Ishikawa (cell line): Measurements from ENCODE around the gene CFAP46.

Experiments
- CEBPB ChIP-seq: IDR thresholded peaks from 2 replicates; pipeline ENCODE4 v1.6.1; 2012
- CREB1 ChIP-seq: IDR thresholded peaks from 2 replicates; pipeline ENCODE4 v1.6.1; 2012; ENCODE audit warnings: low read depth
- EGR1 ChIP-seq: IDR thresholded peaks from 2 replicates; pipeline ENCODE4 v1.6.1; 2012
- EP300 ChIP-seq: IDR thresholded peaks from 2 replicates; pipeline ENCODE4 v1.6.1; 2012; ENCODE audit warnings: borderline replicate concordance
- FOXM1 ChIP-seq: IDR thresholded peaks from 2 replicates; pipeline ENCODE4 v1.6.1; 2012; ENCODE audit warnings: low read depth, borderline replicate concordance
- NFIC ChIP-seq: IDR thresholded peaks from 2 replicates; pipeline ENCODE4 v1.6.1; 2012
- RAD21 ChIP-seq: IDR thresholded peaks from 2 replicates; pipeline ENCODE4 v1.6.1; 2012; ENCODE audit warnings: low read depth
- TAF1 ChIP-seq: IDR thresholded peaks from 2 replicates; pipeline ENCODE4 v1.6.1; 2012; ENCODE audit warnings: low read depth, mild to moderate bottlenecking
- TCF12 ChIP-seq: IDR thresholded peaks from 2 replicates; pipeline ENCODE4 v1.6.1; 2012; ENCODE audit warnings: low read depth
- TEAD4 ChIP-seq: IDR thresholded peaks from 2 replicates; pipeline ENCODE4 v1.6.1; 2012
- YY1 ChIP-seq: IDR thresholded peaks from 2 replicates; pipeline ENCODE4 v1.6.1; 2012; ENCODE audit warnings: low read depth
- ZBTB7A ChIP-seq: IDR thresholded peaks from 2 replicates; pipeline ENCODE4 v1.6.1; 2012; ENCODE audit warnings: low read depth
- TF ChIP-seq, protein P1 (sequence below): IDR thresholded peaks from 2 replicates; pipeline ENCODE4 v1.6.1; 2012; ENCODE audit warnings: low read depth, mild to moderate bottlenecking
- TF ChIP-seq, protein P2 (sequence below): IDR thresholded peaks from 2 replicates; pipeline ENCODE4 v1.6.1; 2012
- TF ChIP-seq, protein P3 (sequence below): IDR thresholded peaks from 2 replicates; pipeline ENCODE4 v1.6.1; 2012

CFAP46 gene

DNA sequence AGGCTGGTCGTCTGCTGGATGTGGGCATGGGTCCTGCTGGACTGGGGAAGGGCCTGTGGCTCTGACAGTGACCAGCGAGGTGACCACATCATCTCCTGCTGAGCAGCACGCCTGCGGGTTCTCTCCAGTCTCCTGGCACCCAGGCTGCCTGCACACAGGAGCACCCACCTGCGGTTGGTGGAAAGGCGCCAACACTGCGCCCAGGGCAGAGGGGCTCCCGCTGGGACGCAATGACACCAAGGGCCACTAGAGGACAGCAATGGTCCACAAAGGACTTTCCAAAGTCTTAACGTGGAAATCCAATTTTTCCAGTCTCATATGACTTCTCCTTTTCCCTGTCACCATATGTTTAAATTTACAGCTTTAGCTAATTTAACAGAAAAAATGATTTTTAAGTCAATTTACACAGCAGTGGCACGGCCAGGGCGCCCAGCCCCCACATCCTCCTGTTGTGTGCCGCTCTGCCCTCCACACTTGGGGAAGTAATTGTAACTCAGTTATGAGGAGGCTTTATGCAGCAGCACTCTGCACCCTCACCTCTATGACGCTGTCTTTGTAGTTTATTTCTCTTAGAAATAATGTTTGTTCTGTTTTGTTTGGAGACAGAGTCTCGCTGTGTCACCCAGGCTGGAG lies 38.1 kb downstream of the CFAP46 start:
- TF ChIP-seq CEBPB (no peak), YY1 (no peak), CREB1 (no peak), ZBTB7A (peak; percentile 56; the same call in 1 of the 2 replicates), TAF1 (no peak), EP300 (peak; percentile 49; the same call in 1 of the 2 replicates), RAD21 (peak; percentile 97), TCF12 (peak; percentile 80), EGR1 (no peak), TEAD4 (peak; percentile 50; the same call in 1 of the 2 replicates), FOXM1 (no peak), NFIC (peak; percentile 93)
- TF ChIP-seq, protein P1, sequence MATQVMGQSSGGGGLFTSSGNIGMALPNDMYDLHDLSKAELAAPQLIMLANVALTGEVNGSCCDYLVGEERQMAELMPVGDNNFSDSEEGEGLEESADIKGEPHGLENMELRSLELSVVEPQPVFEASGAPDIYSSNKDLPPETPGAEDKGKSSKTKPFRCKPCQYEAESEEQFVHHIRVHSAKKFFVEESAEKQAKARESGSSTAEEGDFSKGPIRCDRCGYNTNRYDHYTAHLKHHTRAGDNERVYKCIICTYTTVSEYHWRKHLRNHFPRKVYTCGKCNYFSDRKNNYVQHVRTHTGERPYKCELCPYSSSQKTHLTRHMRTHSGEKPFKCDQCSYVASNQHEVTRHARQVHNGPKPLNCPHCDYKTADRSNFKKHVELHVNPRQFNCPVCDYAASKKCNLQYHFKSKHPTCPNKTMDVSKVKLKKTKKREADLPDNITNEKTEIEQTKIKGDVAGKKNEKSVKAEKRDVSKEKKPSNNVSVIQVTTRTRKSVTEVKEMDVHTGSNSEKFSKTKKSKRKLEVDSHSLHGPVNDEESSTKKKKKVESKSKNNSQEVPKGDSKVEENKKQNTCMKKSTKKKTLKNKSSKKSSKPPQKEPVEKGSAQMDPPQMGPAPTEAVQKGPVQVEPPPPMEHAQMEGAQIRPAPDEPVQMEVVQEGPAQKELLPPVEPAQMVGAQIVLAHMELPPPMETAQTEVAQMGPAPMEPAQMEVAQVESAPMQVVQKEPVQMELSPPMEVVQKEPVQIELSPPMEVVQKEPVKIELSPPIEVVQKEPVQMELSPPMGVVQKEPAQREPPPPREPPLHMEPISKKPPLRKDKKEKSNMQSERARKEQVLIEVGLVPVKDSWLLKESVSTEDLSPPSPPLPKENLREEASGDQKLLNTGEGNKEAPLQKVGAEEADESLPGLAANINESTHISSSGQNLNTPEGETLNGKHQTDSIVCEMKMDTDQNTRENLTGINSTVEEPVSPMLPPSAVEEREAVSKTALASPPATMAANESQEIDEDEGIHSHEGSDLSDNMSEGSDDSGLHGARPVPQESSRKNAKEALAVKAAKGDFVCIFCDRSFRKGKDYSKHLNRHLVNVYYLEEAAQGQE: no peak
- TF ChIP-seq, protein P2, sequence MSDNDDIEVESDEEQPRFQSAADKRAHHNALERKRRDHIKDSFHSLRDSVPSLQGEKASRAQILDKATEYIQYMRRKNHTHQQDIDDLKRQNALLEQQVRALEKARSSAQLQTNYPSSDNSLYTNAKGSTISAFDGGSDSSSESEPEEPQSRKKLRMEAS: peak; percentile 50
- TF ChIP-seq, protein P3, sequence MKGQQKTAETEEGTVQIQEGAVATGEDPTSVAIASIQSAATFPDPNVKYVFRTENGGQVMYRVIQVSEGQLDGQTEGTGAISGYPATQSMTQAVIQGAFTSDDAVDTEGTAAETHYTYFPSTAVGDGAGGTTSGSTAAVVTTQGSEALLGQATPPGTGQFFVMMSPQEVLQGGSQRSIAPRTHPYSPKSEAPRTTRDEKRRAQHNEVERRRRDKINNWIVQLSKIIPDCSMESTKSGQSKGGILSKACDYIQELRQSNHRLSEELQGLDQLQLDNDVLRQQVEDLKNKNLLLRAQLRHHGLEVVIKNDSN: no peak

DNA sequence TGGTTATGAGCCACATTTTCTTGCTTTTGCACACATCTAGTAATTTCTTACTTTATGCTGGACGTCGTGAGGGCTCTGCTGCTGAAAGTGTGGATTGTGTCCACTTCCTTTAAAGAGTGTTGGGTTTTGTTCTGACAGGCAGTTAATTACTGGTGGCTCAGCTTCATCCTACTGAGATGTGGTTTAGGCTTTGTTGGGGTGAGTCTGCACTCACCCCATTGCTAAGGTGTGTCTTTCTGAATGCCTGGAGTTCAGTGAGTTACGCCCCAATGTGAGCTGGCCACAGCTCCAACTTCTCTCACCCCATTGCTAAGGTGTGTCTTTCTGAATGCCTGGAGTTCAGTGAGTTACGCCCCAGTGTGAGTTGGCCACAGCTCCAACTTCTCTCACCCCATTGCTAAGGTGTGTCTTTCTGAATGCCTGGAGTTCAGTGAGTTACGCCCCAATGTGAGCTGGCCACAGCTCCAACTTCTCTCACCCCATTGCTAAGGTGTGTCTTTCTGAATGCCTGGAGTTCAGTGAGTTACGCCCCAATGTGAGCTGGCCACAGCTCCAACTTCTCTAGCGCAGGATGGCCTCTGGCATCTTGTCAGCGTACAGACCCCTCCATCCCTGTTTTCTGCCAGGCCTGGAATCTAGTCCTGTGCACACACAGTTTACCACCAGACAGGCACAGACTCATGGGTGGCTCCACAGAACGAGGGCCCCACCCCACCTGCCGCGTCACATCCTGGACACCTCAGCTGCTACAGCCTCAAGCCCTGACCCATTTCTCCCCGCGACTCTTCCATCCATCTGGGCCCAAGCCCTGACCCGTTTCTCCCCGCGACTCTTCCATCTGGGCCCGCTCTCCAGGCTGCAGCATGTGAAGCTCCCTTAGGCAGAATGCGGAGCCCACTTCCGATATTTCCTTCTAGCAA lies 39.5 kb downstream of the CFAP46 start:
- TF ChIP-seq, protein P2: 0 out of 2 replicates have a peak, but pooled peaks have one; percentile 37
- peak; percentile 75 for TF ChIP-seq NFIC
- peak; percentile 41; the same call in 1 of the 2 replicates for TF ChIP-seq FOXM1
- 0 out of 2 replicates have a peak, but pooled peaks have one; percentile 11 for TF ChIP-seq CREB1
- peak; percentile 79 for TF ChIP-seq EP300
- TF ChIP-seq TEAD4: peak; percentile 72
- TF ChIP-seq RAD21: peak; percentile 2; the same call in 1 of the 2 replicates

DNA sequence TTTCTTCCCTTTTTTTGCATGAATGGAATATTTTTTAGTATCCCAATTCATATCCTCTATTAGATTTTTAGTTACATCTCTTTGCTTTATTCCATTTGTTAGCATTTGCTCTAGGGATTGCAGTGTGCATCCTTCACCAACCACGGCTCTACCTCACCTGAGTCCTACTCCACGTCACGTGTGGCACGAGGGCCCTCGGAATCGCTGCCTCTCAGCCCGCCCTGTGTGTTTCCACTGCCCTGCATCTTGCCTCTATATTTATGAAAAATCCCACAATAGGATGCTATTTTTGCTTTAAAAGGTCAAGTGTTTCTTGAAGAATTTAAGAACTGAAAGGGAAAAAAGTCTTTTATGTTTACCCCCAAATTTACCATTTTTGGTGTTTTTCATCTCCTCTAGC lies 41.0 kb downstream of the CFAP46 start:
- TF ChIP-seq ZBTB7A (no peak), EP300 (no peak), TAF1 (no peak), CEBPB (no peak), FOXM1 (no peak), EGR1 (no peak), RAD21 (no peak), TEAD4 (no peak), NFIC (no peak), YY1 (no peak), TCF12 (no peak), CREB1 (no peak)
- TF ChIP-seq, protein P3: no peak
- TF ChIP-seq, protein P1: no peak
- TF ChIP-seq, protein P2: no peak

DNA sequence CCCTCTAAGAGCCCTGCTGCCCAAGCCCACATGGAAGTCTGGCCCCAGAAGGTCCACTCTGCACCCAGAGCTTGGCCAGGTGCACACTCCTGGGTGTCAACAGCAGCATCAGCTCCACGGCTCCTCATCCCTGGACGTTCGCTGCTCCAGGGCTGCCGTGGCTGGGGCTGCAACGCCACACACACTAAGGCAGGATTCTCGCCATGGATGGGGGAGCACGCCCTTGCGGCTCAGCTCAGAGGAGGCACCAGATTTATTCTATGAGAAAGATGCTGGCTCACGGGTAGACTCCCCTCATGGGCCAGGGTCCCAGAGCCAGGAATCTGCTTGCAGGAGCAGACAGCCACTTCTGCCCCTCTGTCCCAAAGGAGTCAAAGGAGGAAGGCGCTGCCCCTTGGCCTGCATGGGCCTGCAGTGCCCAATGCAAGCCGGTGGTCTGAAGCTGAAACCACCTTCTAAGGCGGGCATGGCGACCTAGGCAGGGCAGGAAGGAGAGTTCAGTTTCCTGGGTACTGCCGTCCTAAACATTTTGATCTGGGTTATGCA lies 42.1 kb downstream of the CFAP46 start:
- no peak for TF ChIP-seq ZBTB7A
- no peak for TF ChIP-seq TEAD4
- TF ChIP-seq TAF1: no peak
- no peak for TF ChIP-seq CEBPB
- TF ChIP-seq NFIC: no peak
- no peak for TF ChIP-seq TCF12
- no peak for TF ChIP-seq FOXM1
- TF ChIP-seq, protein P1: no peak
- no peak for TF ChIP-seq EGR1
- no peak for TF ChIP-seq CREB1
- TF ChIP-seq, protein P3: no peak
- TF ChIP-seq, protein P2: no peak
- TF ChIP-seq YY1: no peak
- no peak for TF ChIP-seq RAD21
